ENCODE data around the gene CDH18. TPM values are rescaled to one million over a fixed set of nuclear protein-coding genes. Genes with fewer than 3 reads are reported as not detected.

The CDH18 gene
- polyA plus RNA-seq, 6 donors from 2014 or later, result not detected

GRCh38 chr5:19619571-19619970, 368.4 kb downstream of the CDH18 start:
- Mint-ChIP-seq H3K27me3 (no peaks in the 10 kb centered on the region), H3K9me3 (peaks cover 0 to 6% (median 2%) of the 10 kb centered on the region in 7 donors)
- no peak for ATAC-seq (ENCODE audit: low read depth in 2 of 2)

GRCh38 chr5:19616701-19617215, 371.2 kb downstream of the CDH18 start:
- no peaks in the 10 kb centered on the region for H3K36me3 Mint-ChIP-seq
- DNase-seq (no peak), ATAC-seq (ENCODE audit: low read depth in 2 of 2) (no peak)
- no peak overlapping the region for H3K4me3 Mint-ChIP-seq
- H3K4me1 Mint-ChIP-seq, result no peaks in the 10 kb centered on the region
- H3K27me3 Mint-ChIP-seq, result no peaks in the 10 kb centered on the region
- peaks cover 0 to 5% (median 2%) of the 10 kb centered on the region in 7 donors for H3K9me3 Mint-ChIP-seq
- no peak overlapping the region for H3K27ac Mint-ChIP-seq

More at GRCh38 chr5:19619571-19619970, 368.4 kb downstream of the CDH18 start:
- Mint-ChIP-seq H3K4me3 (no peak overlapping the region), H3K4me1 (no peaks in the 10 kb centered on the region), H3K27ac (no peak overlapping the region), H3K36me3 (no peaks in the 10 kb centered on the region)
- DNase-seq, result no peak

GRCh38 chr5:19615661-19616060, 372.3 kb downstream of the CDH18 start:
- no peak for DNase-seq
- no peaks in the 10 kb centered on the region for H3K27me3 Mint-ChIP-seq
- H3K27ac Mint-ChIP-seq, result no peak overlapping the region
- H3K9me3 Mint-ChIP-seq, result peaks cover 0 to 5% (median 0%) of the 10 kb centered on the region in 7 donors
- no peak overlapping the region for H3K4me3 Mint-ChIP-seq
- H3K36me3 Mint-ChIP-seq, result no peaks in the 10 kb centered on the region
- ATAC-seq (ENCODE audit: low read depth in 2 of 2), result no peak
- no peaks in the 10 kb centered on the region for H3K4me1 Mint-ChIP-seq

GRCh38 chr5:19615071-19615470, 372.9 kb downstream of the CDH18 start:
- H3K36me3 Mint-ChIP-seq, result no peaks in the 10 kb centered on the region
- no peak for DNase-seq
- H3K27ac Mint-ChIP-seq, result no peak overlapping the region
- H3K4me3 Mint-ChIP-seq, result no peak overlapping the region
- H3K9me3 Mint-ChIP-seq, result peaks cover 0 to 5% (median 0%) of the 10 kb centered on the region in 7 donors
- H3K27me3 Mint-ChIP-seq, result no peaks in the 10 kb centered on the region
- no peaks in the 10 kb centered on the region for H3K4me1 Mint-ChIP-seq
- ATAC-seq (ENCODE audit: low read depth in 2 of 2), result no peak

GRCh38 chr5:19608444-19609002, 379.5 kb downstream of the CDH18 start:
- H3K36me3 Mint-ChIP-seq, result no peaks in the 10 kb centered on the region
- no peaks in the 10 kb centered on the region for H3K4me1 Mint-ChIP-seq
- ATAC-seq (ENCODE audit: low read depth in 2 of 2) (no peak), DNase-seq (no peak)
- H3K4me3 Mint-ChIP-seq, result no peak overlapping the region
- peaks cover 0 to 2% (median 0%) of the 10 kb centered on the region in 7 donors for H3K9me3 Mint-ChIP-seq
- no peak overlapping the region for H3K27ac Mint-ChIP-seq
- H3K27me3 Mint-ChIP-seq, result no peaks in the 10 kb centered on the region

GRCh38 chr5:19605846-19606407, 382.1 kb downstream of the CDH18 start:
- H3K27me3 Mint-ChIP-seq, result no peaks in the 10 kb centered on the region
- H3K36me3 Mint-ChIP-seq, result no peaks in the 10 kb centered on the region
- H3K4me1 Mint-ChIP-seq, result no peaks in the 10 kb centered on the region
- ATAC-seq (ENCODE audit: low read depth in 2 of 2), result no peak
- DNase-seq, result no peak
- H3K9me3 Mint-ChIP-seq, result peaks cover 0 to 12% (median 2%) of the 10 kb centered on the region in 7 donors
- H3K27ac Mint-ChIP-seq, result no peak overlapping the region
- no peak overlapping the region for H3K4me3 Mint-ChIP-seq

GRCh38 chr5:19584131-19584530, 403.9 kb downstream of the CDH18 start:
- DNase-seq (no peak), ATAC-seq (ENCODE audit: low read depth in 2 of 2) (no peak)
- Mint-ChIP-seq H3K4me3 (no peak overlapping the region), H3K4me1 (no peaks in the 10 kb centered on the region), H3K27me3 (no peaks in the 10 kb centered on the region), H3K36me3 (no peaks in the 10 kb centered on the region), H3K27ac (no peak overlapping the region), H3K9me3 (peaks cover 0 to 7% (median 0%) of the 10 kb centered on the region in 7 donors)

GRCh38 chr5:19577882-19578281, 410.1 kb downstream of the CDH18 start:
- DNase-seq (no peak), ATAC-seq (ENCODE audit: low read depth in 2 of 2) (no peak)
- Mint-ChIP-seq H3K27me3 (no peaks in the 10 kb centered on the region), H3K4me3 (no peak overlapping the region), H3K36me3 (no peaks in the 10 kb centered on the region), H3K4me1 (no peaks in the 10 kb centered on the region), H3K27ac (no peak overlapping the region), H3K9me3 (peaks cover 0 to 7% (median 0%) of the 10 kb centered on the region in 7 donors)

GRCh38 chr5:19568004-19568403, 420.0 kb downstream of the CDH18 start:
- no peak overlapping the region for H3K27ac Mint-ChIP-seq

GRCh38 chr5:19565466-19565865, 422.5 kb downstream of the CDH18 start:
- Mint-ChIP-seq H3K4me1 (no peaks in the 10 kb centered on the region), H3K36me3 (no peaks in the 10 kb centered on the region), H3K27me3 (no peaks in the 10 kb centered on the region), H3K4me3 (no peak overlapping the region), H3K27ac (no peak overlapping the region), H3K9me3 (peaks cover 0 to 18% (median 3%) of the 10 kb centered on the region in 7 donors)
- no peak for DNase-seq
- ATAC-seq (ENCODE audit: low read depth in 2 of 2), result no peak

More at GRCh38 chr5:19568004-19568403, 420.0 kb downstream of the CDH18 start:
- ATAC-seq (ENCODE audit: low read depth in 2 of 2) (no peak), DNase-seq (no peak)
- Mint-ChIP-seq H3K4me3 (no peak overlapping the region), H3K9me3 (peaks cover 0 to 18% (median 3%) of the 10 kb centered on the region in 7 donors), H3K4me1 (no peaks in the 10 kb centered on the region), H3K27me3 (no peaks in the 10 kb centered on the region), H3K36me3 (no peaks in the 10 kb centered on the region)

GRCh38 chr5:19564036-19564435, 424.0 kb downstream of the CDH18 start:
- H3K27me3 Mint-ChIP-seq, result no peaks in the 10 kb centered on the region
- ATAC-seq (ENCODE audit: low read depth in 2 of 2) (no peak), DNase-seq (no peak)
- H3K36me3 Mint-ChIP-seq, result no peaks in the 10 kb centered on the region
- no peak overlapping the region for H3K4me3 Mint-ChIP-seq
- peaks cover 0 to 14% (median 4%) of the 10 kb centered on the region in 7 donors for H3K9me3 Mint-ChIP-seq
- H3K27ac Mint-ChIP-seq, result no peak overlapping the region
- H3K4me1 Mint-ChIP-seq, result no peaks in the 10 kb centered on the region

GRCh38 chr5:19555876-19556275, 432.1 kb downstream of the CDH18 start:
- Mint-ChIP-seq H3K4me3 (no peak overlapping the region), H3K36me3 (no peaks in the 10 kb centered on the region), H3K4me1 (no peaks in the 10 kb centered on the region), H3K27ac (no peak overlapping the region), H3K9me3 (peaks cover 0 to 10% (median 2%) of the 10 kb centered on the region in 7 donors), H3K27me3 (no peaks in the 10 kb centered on the region)
- DNase-seq (no peak), ATAC-seq (ENCODE audit: low read depth in 2 of 2) (no peak)

GRCh38 chr5:19555436-19555835, 432.6 kb downstream of the CDH18 start:
- no peaks in the 10 kb centered on the region for H3K4me1 Mint-ChIP-seq

GRCh38 chr5:19554524-19554923, 433.5 kb downstream of the CDH18 start:
- Mint-ChIP-seq H3K9me3 (peaks cover 2 to 10% (median 3%) of the 10 kb centered on the region in 7 donors), H3K4me3 (no peak overlapping the region), H3K27me3 (no peaks in the 10 kb centered on the region), H3K27ac (no peak overlapping the region), H3K4me1 (no peaks in the 10 kb centered on the region), H3K36me3 (no peaks in the 10 kb centered on the region)
- ATAC-seq (ENCODE audit: low read depth in 2 of 2) (no peak), DNase-seq (no peak)

More at GRCh38 chr5:19555436-19555835, 432.6 kb downstream of the CDH18 start:
- Mint-ChIP-seq H3K27ac (no peak overlapping the region), H3K27me3 (no peaks in the 10 kb centered on the region), H3K9me3 (peaks cover 0 to 10% (median 2%) of the 10 kb centered on the region in 7 donors), H3K36me3 (no peaks in the 10 kb centered on the region), H3K4me3 (no peak overlapping the region)
- no peak for ATAC-seq (ENCODE audit: low read depth in 2 of 2)
- no peak for DNase-seq
